Eye (tissue), 1 donor: ENCODE results near the gene SON.
A peak's percentile ranks its signal among the peaks of the same experiment; 100 is the strongest.
"Not testable (repeated sequence)": the region's sequence is repeated elsewhere in the genome, so short reads cannot be mapped to it uniquely, and the experiment has no call there.

ENCODE experiments used
- DNase-seq: peaks from one replicate; pipeline ENCODE4 v3.0.0-alpha.2; 2015

Gene SON

DNA sequence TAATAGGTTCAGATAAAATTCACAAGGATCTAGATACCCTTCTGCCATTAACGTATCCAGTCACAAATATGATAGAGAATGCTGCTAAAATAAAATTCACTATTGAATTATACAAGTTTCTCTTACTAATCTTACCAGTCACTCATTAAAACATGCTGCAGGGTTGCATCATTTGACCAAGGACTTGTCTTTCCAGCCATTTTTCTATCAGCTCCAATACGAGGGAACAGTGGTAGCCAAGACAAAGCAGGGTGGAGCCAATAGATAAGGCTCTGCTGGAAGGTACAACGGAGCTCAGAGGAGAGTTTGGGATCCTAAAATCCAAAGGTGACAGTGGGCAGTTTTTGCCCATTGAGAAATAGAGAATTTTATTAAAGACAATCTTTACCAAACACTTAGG lies 41.6 kb downstream of the SON start:
- no peak for DNase-seq

GRCh38 chr21:33586927-33587326 lies 44.1 kb downstream of the SON start:
- no peak for DNase-seq

DNA sequence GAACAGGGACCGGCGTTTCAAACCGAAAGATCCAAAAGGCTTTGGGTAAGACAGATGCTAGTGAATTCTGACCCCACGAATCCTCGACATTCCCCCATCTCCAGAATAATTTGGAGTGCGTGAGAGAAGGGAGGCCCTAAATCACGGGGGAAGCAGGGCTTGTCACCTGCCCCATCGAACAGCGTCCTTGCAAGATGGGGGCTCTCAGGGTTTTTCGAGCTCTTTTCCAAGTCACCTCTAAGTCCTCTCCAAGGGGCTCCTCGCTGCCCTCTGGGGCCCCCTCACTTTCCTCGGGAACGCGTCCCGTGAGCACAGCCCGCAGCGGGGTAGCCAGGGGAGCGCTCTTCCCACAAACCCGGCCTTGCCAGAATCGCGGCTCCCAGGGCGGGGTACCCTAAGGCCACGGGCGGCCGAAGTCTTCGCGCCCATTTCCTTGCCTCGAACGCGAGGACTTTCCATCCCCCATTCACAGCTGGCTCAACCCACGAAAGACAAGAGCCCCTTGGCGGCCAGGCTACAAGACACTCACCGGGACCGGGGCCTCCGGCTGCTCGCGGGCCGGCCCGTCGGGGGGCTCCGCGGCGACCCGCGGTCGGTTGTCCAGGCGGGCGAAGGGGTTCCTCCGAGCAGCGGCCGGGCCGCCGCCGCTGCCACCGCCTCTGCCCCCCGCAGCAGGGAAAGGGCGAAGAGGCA lies 45.1 kb downstream of the SON start:
- peak; percentile 82 for DNase-seq

GRCh38 chr21:33588485-33589335 lies 45.9 kb downstream of the SON start, which contains the start of gene DONSON:
TSS of gene DONSON (minus strand) at chr21:33588684. CDS start at chr21:33588641, 43 bp downstream.
- DNase-seq, result peak; percentile 97

- no peak for DNase-seq
These were observed 55.2 kb downstream of the SON start for GRCh38 chr21:33598051-33598450.

DNA sequence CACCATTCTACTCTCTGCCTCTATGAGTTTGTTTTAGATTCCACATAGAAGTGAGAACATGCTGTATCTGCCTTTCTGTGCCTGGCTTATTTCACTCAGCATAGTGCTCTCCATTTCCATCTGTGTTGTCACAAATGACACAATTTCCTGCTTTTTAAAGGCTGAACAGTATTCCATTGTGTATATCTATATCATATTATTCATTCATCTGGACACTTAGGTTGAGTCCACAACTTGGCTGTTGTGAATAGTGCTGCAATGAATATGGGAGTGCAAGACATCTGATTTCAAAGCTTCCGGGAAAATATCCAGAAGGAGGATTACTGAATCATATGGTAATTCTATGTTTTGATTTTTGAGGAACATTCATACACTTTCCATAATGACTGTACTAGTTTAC lies 65.7 kb downstream of the SON start:
- DNase-seq, result no peak

DNA sequence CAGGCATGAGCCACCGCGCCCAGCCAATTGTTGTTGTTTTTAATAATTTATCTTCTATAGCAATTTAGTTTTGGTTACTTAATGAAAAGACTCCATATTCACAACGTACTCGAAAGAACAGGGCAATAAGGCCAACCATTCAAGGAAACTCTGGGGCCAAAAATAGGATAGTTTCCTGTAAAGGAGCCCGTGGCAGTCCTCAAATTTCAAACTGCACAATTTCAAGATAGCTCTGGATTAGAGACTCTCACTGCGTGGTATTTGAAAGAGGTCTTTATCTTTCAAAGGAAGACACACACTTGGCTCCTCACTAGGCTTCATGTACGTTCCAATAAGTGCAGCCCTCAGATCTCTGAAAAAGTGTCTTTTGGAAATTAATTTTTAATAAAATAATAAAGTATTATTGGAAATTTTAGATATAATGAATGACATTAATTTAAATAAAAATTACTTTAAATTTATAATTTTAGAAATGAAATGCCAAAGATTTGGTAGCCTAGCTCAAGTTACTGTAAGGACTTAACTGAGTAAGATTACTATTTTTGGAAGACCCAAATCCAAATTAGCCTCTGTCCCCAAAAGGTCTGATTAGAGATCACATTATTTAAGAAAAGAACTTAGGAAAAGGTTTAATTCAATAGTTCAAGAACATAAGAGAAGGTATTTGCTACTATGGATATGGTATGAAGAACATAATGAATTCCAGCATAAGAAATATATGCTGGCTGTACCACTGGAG lies 68.3 kb downstream of the SON start:
- no peak for DNase-seq

- DNase-seq, result not testable (repeated sequence)
These were observed 74.7 kb downstream of the SON start for GRCh38 chr21:33617565-33617964.

DNA sequence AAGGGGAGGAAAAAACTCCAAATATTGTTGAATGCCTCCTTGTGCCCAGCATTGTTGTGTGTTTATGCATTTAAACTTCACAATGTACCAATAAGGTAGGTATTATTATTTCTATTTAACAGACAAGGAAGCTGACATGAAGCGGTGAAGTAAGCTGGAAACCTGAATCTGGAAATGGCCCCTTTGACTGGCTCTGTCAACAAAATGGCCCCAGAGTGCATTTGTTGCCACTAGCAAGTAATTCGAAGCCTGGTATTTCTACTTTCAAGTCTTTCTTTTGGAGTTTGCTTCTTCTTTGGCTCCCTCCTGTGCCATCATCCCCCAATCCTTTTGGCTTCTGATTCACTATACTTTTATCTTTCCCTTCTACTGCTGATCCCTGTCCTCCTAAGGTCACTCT lies 75.6 kb downstream of the SON start:
- DNase-seq, result no peak

DNA sequence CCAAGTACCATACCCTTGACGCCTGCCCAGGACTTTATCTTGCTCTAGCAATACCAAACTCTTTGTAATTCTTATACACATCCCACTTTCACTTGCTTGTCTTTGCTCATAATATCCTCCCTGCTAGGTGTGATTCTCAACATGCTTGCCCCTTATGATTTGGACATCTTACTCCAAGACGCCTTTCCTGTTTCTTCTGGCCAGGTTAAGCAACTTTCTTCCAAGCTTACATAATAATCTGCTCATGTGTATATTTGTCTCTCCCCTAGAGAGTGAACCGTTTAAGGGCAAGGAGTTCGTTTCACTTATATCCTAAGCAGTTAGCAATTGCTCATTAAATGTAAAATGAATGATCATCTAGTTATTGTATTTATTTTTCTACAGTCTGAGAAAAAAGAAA lies 76.9 kb downstream of the SON start:
- no peak for DNase-seq

GRCh38 chr21:33622253-33622652 lies 79.4 kb downstream of the SON start:
- no peak for DNase-seq

- DNase-seq, result not testable (repeated sequence)
These were observed 83.3 kb downstream of the SON start for GRCh38 chr21:33626151-33626550.
